Muscle layer of colon (tissue), 2 donors: Measurements from ENCODE around the gene IRF9.

Experiments used
- H3K27ac ChIP-seq: one replicate; pipeline ENCODE4 v1.7.0; 2013; ENCODE audit warnings: low read depth, mild to moderate bottlenecking, low read length, moderate library complexity
- H3K27me3 ChIP-seq, 2 donors: one replicate each; pipeline ENCODE4 v1.7.0; 2013; ENCODE audit warnings: low read length in 2 of 2, mild to moderate bottlenecking in 2 of 2; ENCODE audit not compliant: insufficient read depth in 2 of 2, control insufficient read depth in 1 of 2
- H3K36me3 ChIP-seq: one replicate; pipeline ENCODE4 v1.7.0; 2013; ENCODE audit warnings: mild to moderate bottlenecking, low read length; ENCODE audit not compliant: insufficient read depth
- H3K4me1 ChIP-seq: one replicate; pipeline ENCODE4 v1.7.0; 2013; ENCODE audit warnings: mild to moderate bottlenecking, low read length; ENCODE audit not compliant: insufficient read depth
- H3K4me3 ChIP-seq, 2 donors: one replicate each; pipeline ENCODE4 v1.7.0; 2013; ENCODE audit warnings: low read length in 2 of 2, low read depth in 1 of 2, mild to moderate bottlenecking in 1 of 2, moderate library complexity in 1 of 2
- H3K9ac ChIP-seq: one replicate; pipeline ENCODE4 v1.7.0; 2013; ENCODE audit warnings: low read length
- H3K9me3 ChIP-seq: one replicate; pipeline ENCODE4 v1.7.0; 2013; ENCODE audit warnings: mild to moderate bottlenecking, low read length
- donor health status: abdominal sarcoma.
- donor health status: Adenocarcinoma of cecum.

IRF9 gene

GRCh38 chr14:24172261-24172860, 11.3 kb downstream of the IRF9 start:
- no peaks in the 10 kb centered on the region for H3K27me3 ChIP-seq
- H3K36me3 ChIP-seq = peaks cover 10% of the 10 kb centered on the region
- peak overlapping the region; percentile 21 to 64 for H3K4me3 ChIP-seq
- no peak overlapping the region for H3K9ac ChIP-seq
- no peaks in the 10 kb centered on the region for H3K9me3 ChIP-seq
- peak overlapping the region; percentile 34 for H3K27ac ChIP-seq
- no peaks in the 10 kb centered on the region for H3K4me1 ChIP-seq

GRCh38 chr14:24172871-24173281, 11.8 kb downstream of the IRF9 start:
- no peak overlapping the region for H3K4me3 ChIP-seq

GRCh38 chr14:24176599-24176998, 15.5 kb downstream of the IRF9 start:
- H3K36me3 ChIP-seq = peaks cover 37% of the 10 kb centered on the region
- H3K9ac ChIP-seq = no peak overlapping the region
- H3K4me3 ChIP-seq = no peak overlapping the region
- H3K9me3 ChIP-seq = no peaks in the 10 kb centered on the region
- no peak overlapping the region for H3K27ac ChIP-seq
- H3K4me1 ChIP-seq = peaks cover 11% of the 10 kb centered on the region
- no peaks in the 10 kb centered on the region for H3K27me3 ChIP-seq

More at GRCh38 chr14:24172871-24173281, 11.8 kb downstream of the IRF9 start:
- Histone ChIP-seq H3K9me3 (no peaks in the 10 kb centered on the region), H3K9ac (no peak overlapping the region), H3K27me3 (no peaks in the 10 kb centered on the region), H3K4me1 (no peaks in the 10 kb centered on the region), H3K27ac (peak overlapping the region; percentile 34), H3K36me3 (peaks cover 13% of the 10 kb centered on the region)

GRCh38 chr14:24177041-24177825, 16.2 kb downstream of the IRF9 start:
- Histone ChIP-seq H3K4me1 (peaks cover 11% of the 10 kb centered on the region), H3K4me3 (no peak overlapping the region), H3K36me3 (peaks cover 42% of the 10 kb centered on the region), H3K9me3 (no peaks in the 10 kb centered on the region), H3K9ac (no peak overlapping the region), H3K27ac (no peak overlapping the region), H3K27me3 (no peaks in the 10 kb centered on the region)

GRCh38 chr14:24177891-24178290, 16.8 kb downstream of the IRF9 start:
- peaks cover 11% of the 10 kb centered on the region for H3K4me1 ChIP-seq
- no peaks in the 10 kb centered on the region for H3K27me3 ChIP-seq
- no peak overlapping the region for H3K4me3 ChIP-seq
- no peak overlapping the region for H3K9ac ChIP-seq
- no peaks in the 10 kb centered on the region for H3K9me3 ChIP-seq
- peaks cover 48% of the 10 kb centered on the region for H3K36me3 ChIP-seq
- H3K27ac ChIP-seq = no peak overlapping the region

- no peaks in the 10 kb centered on the region for H3K9me3 ChIP-seq
- no peak overlapping the region for H3K4me3 ChIP-seq
- no peaks in the 10 kb centered on the region for H3K27me3 ChIP-seq
- H3K4me1 ChIP-seq = peaks cover 11% of the 10 kb centered on the region
- H3K27ac ChIP-seq = no peak overlapping the region
- peaks cover 54% of the 10 kb centered on the region for H3K36me3 ChIP-seq
- no peak overlapping the region for H3K9ac ChIP-seq
These were observed 17.5 kb downstream of the IRF9 start for GRCh38 chr14:24178399-24179178.

- Histone ChIP-seq H3K9me3 (no peaks in the 10 kb centered on the region), H3K4me3 (no peak overlapping the region), H3K9ac (no peak overlapping the region), H3K27ac (peak overlapping the region; percentile 66), H3K36me3 (peaks cover 62% of the 10 kb centered on the region), H3K27me3 (no peaks in the 10 kb centered on the region), H3K4me1 (peaks cover 11% of the 10 kb centered on the region)
These were observed 18.4 kb downstream of the IRF9 start for GRCh38 chr14:24179294-24179960.

GRCh38 chr14:24179961-24180796, 19.1 kb downstream of the IRF9 start:
- peaks cover 69% of the 10 kb centered on the region for H3K36me3 ChIP-seq
- no peak overlapping the region for H3K9ac ChIP-seq
- H3K9me3 ChIP-seq = no peaks in the 10 kb centered on the region
- peaks cover 11% of the 10 kb centered on the region for H3K4me1 ChIP-seq
- H3K27ac ChIP-seq = peak overlapping the region; percentile 66
- no peaks in the 10 kb centered on the region for H3K27me3 ChIP-seq
- no peak overlapping the region for H3K4me3 ChIP-seq

- Histone ChIP-seq H3K4me3 (no peak overlapping the region), H3K9ac (no peak overlapping the region), H3K36me3 (peaks cover 81% of the 10 kb centered on the region), H3K27me3 (no peaks in the 10 kb centered on the region), H3K27ac (no peak overlapping the region), H3K9me3 (no peaks in the 10 kb centered on the region), H3K4me1 (peaks cover 11% of the 10 kb centered on the region)
These were observed 20.5 kb downstream of the IRF9 start for GRCh38 chr14:24181371-24182077.
